GM12878 (cell line): Measurements from ENCODE around the gene PROM1. TPM values are rescaled to one million over a fixed set of nuclear protein-coding genes. Genes with fewer than 3 reads are reported as not detected.

Experiments used
- ATAC-seq: fragments of 200-7000 bp; cut with Tn5 transposase; 3 replicates; pipeline ENCODE4 v1.9.1; 2020; ENCODE audit warnings: mild to moderate bottlenecking, moderate library complexity
- BruUV-seq: library from RNA; stranded (reverse); fragments of 400-500 nt; replicated peaks from 2 replicates; lab custom pipeline; 2021; lab: Mats Ljungman, UMichigan
- CTCF ChIA-PET: fragments of 300-600 bp; sonication (Branson Sonifier 250); formaldehyde crosslinking; extraction: SDS; loops from one replicate; lab custom pipeline; 2021; ENCODE audit warnings: inconsistent platforms; lab: Yijun Ruan, JAX
- POLR2A ChIA-PET: fragments of 350-600 bp; formaldehyde crosslinking; extraction: SDS; loops from one replicate; lab custom pipeline; 2021; ENCODE audit warnings: inconsistent platforms; lab: Charles Lee
- RAD21 ChIA-PET: fragments of 300-600 bp; sonication (Branson Sonifier 250); formaldehyde crosslinking; loops from one replicate; lab custom pipeline; 2023; ENCODE audit warnings: antibody characterized with exemption; ENCODE audit not compliant: unreplicated experiment; lab: Charles Lee
- SMC1A ChIA-PET: fragments of 300-600 bp; sonication (Branson Sonifier 250); formaldehyde crosslinking; loops from one replicate; lab custom pipeline; 2023; ENCODE audit not compliant: unreplicated experiment, uncharacterized antibody; lab: Charles Lee
- DNase-seq: peaks from one replicate; pipeline ENCODE4 v3.0.0-alpha.2; 2011; ENCODE audit warnings: low read depth, low spot score
- FAIRE-seq: peaks from 3 replicates; lab custom pipeline; 2011; peaks lifted over from hg19 to GRCh38; lab: Jason Lieb, UNC
- H2AFZ ChIP-seq: 2 replicates; pipeline ENCODE4 v1.6.0; 2011; ENCODE audit warnings: low read depth, low read length, control low read depth; ENCODE audit not compliant: control insufficient read depth
- H3K27ac ChIP-seq: 2 replicates; pipeline ENCODE4 v1.5.1; 2011; ENCODE audit warnings: control low read depth; ENCODE audit not compliant: control insufficient read depth, insufficient read depth
- H3K27me3 ChIP-seq, 2 experiments: replicated peaks in 1 of 2; 2 replicates each; pipeline versions ENCODE4 v1.6.0 to v1.6.1; 2011; ENCODE audit warnings: low read length in 1 of 2; ENCODE audit not compliant: control insufficient read depth in 2 of 2, insufficient read depth in 2 of 2
- H3K36me3 ChIP-seq, 2 experiments: 2 replicates each; pipeline ENCODE4 v1.5.1; 2011; ENCODE audit warnings: low read length in 1 of 2; ENCODE audit not compliant: control insufficient read depth in 2 of 2, insufficient read depth in 2 of 2
- H3K4me1 ChIP-seq: 2 replicates; pipeline ENCODE4 v1.6.1; 2011; ENCODE audit warnings: mild to moderate bottlenecking, low read length, moderate library complexity, mixed read lengths; ENCODE audit not compliant: control insufficient read depth, insufficient read depth
- H3K4me2 ChIP-seq: 2 replicates; pipeline ENCODE4 v1.6.0; 2011; ENCODE audit warnings: control low read depth; ENCODE audit not compliant: control insufficient read depth, insufficient read depth
- H3K4me3 ChIP-seq: fragments of 200-600 bp; sonication (generic); 2 replicates; pipeline ENCODE4 v1.5.1; 2016
- H3K79me2 ChIP-seq: 2 replicates; pipeline ENCODE4 v1.6.0; 2011; ENCODE audit warnings: low read length; ENCODE audit not compliant: control insufficient read depth, insufficient read depth
- H3K9ac ChIP-seq: 2 replicates; pipeline ENCODE4 v1.8.0; 2011; ENCODE audit warnings: low read length, control low read depth, mixed read lengths; ENCODE audit not compliant: control insufficient read depth, insufficient read depth
- H3K9me3 ChIP-seq: replicated peaks from 3 replicates; pipeline ENCODE4 v1.5.1; 2011; ENCODE audit warnings: mild to moderate bottlenecking, low read length; ENCODE audit not compliant: control insufficient read depth, insufficient read depth
- H4K20me1 ChIP-seq: 2 replicates; pipeline ENCODE4 v1.6.0; 2011; ENCODE audit not compliant: control insufficient read depth, insufficient read depth
- BACH1 ChIP-seq: fragments of 450-650 bp; IDR thresholded peaks from 2 replicates; pipeline ENCODE4 v1.6.1; 2017; ENCODE audit warnings: mild to moderate bottlenecking, borderline replicate concordance
- BHLHE40 ChIP-seq, 2 experiments: fragments of 450-650 bp in 1 of 2; IDR thresholded peaks; 2 replicates each; pipeline ENCODE4 v1.6.1; 2011 to 2017; ENCODE audit warnings: low read depth in 2 of 2, borderline replicate concordance in 1 of 2, improper control_type of control experiment in 1 of 2, low read length in 1 of 2, mild to moderate bottlenecking in 1 of 2
- CBX3 ChIP-seq: fragments of 200-600 bp; sonication (generic); IDR thresholded peaks from 2 replicates; pipeline ENCODE4 v1.6.1; 2016; ENCODE audit warnings: low read depth, borderline replicate concordance
- CREB1 ChIP-seq: IDR thresholded peaks from 2 replicates; pipeline ENCODE4 v1.6.1; 2012; ENCODE audit warnings: low read depth, mild to moderate bottlenecking, inconsistent platforms
- EED ChIP-seq: sonication (generic); IDR thresholded peaks from 2 replicates; pipeline ENCODE4 v1.6.1; 2016; ENCODE audit warnings: antibody characterized with exemption, low read depth
- GATAD2B ChIP-seq: fragments of 450-650 bp; conservative IDR thresholded peaks from 2 replicates; pipeline ENCODE4 v1.6.1; 2017; ENCODE audit warnings: low read depth, mild to moderate bottlenecking, moderate library complexity
- NFYB ChIP-seq: IDR thresholded peaks from 2 replicates; pipeline ENCODE4 v1.6.1; 2011; ENCODE audit warnings: low read depth, mild to moderate bottlenecking, low read length, improper control_type of control experiment, moderate library complexity; ENCODE audit not compliant: insufficient read depth
- PAX8 ChIP-seq: fragments of 450-650 bp; IDR thresholded peaks from 2 replicates; pipeline ENCODE4 v1.6.1; 2017; ENCODE audit warnings: mild to moderate bottlenecking, moderate library complexity
- RAD51 ChIP-seq: fragments of 450-650 bp; IDR thresholded peaks from 2 replicates; pipeline ENCODE4 v1.6.1; 2016; ENCODE audit warnings: moderate library complexity, mild to moderate bottlenecking, inconsistent platforms
- RBBP5 ChIP-seq: fragments of 200-600 bp; sonication (generic); conservative IDR thresholded peaks from 2 replicates; pipeline ENCODE4 v1.6.1; 2016
- SMARCA5 ChIP-seq: fragments of 450-650 bp; IDR thresholded peaks from 2 replicates; pipeline ENCODE4 v1.6.1; 2017; ENCODE audit warnings: mild to moderate bottlenecking
- TBL1XR1 ChIP-seq: IDR thresholded peaks from 2 replicates; pipeline ENCODE4 v1.6.1; 2012; ENCODE audit warnings: low read depth, low read length, improper control_type of control experiment
- ZNF207 ChIP-seq: fragments of 450-650 bp; IDR thresholded peaks from 2 replicates; pipeline ENCODE4 v1.6.1; 2014; ENCODE audit warnings: antibody characterized with exemption, mild to moderate bottlenecking, borderline replicate concordance
- WGBS: methylation state at CpG from one replicate; pipeline ENCODE4 v1.1.6; 2016; ENCODE audit warnings: low lambda C conversion rate; ENCODE audit not compliant: insufficient replicate concordance, insufficient coverage; ENCODE audit errors: missing lambda C conversion rate; 5-methylcytosine and 5-hydroxymethylcytosine counted together
- in situ Hi-C: fragments of 300-500 bp; cut with MboI; formaldehyde crosslinking; loops from 9 replicates; pipeline ENCODE4 v1.14.3; 2018; ENCODE audit warnings: mixed read lengths
- intact Hi-C: fragments of 100-400 bp; cut with micrococcal nuclease; formaldehyde crosslinking; loops from one replicate; pipeline ENCODE4 v1.14.2; 2022; ENCODE audit not compliant: unreplicated experiment
- polyA plus RNA-seq, 11 experiments: library from polyadenylated mRNA; depleted of rRNA in 4 of 11; unstranded in 6 of 11; stranded (reverse) in 5 of 11; fragments of >200 nt; fragmentation: Nextera tagmentation in 4 of 11; fragmentation: Illumina TruSeq in 1 of 11; extraction: Ambion mirVana in 4 of 11; extraction: Trizol in 1 of 11; gene quantifications; 1 replicate in 1 of 11; 2 replicates in 10 of 11; pipeline versions ENCODE4 v1.2.1 to v1.2.3, GENCODE V29; 2011 to 2016; ENCODE audit warnings: inconsistent platforms in 2 of 11, missing spikeins in 2 of 11, low read depth in 1 of 11
- total RNA-seq, 4 experiments: library from RNA; depleted of rRNA in 3 of 4; stranded (reverse); fragments of >200 nt in 3 of 4; fragmentation: Illumina TruSeq in 1 of 4; extraction: Trizol in 1 of 4; gene quantifications; 2 replicates each; pipeline versions ENCODE4 v1.2.1 to v1.2.3, GENCODE V29; 2013 to 2021
- TF ChIP-seq, protein P1 (sequence below): IDR thresholded peaks from 2 replicates; pipeline ENCODE4 v1.6.1; 2011; ENCODE audit warnings: low read depth, mild to moderate bottlenecking, low read length, moderate library complexity, borderline replicate concordance; ENCODE audit errors: extremely low read depth
- TF ChIP-seq, protein P2 (sequence below): fragments of 450-650 bp; formaldehyde crosslinking; IDR thresholded peaks from 2 replicates; pipeline ENCODE4 v1.5.0; 2022; ENCODE audit warnings: mild to moderate bottlenecking, missing genetic modification characterization

The PROM1 gene
- total and polyA plus RNA-seq, 10 of the 15 experiments (the other 5 are each of a cell fraction or from before 2014, with no cell fraction given) = 0.08 to 0.31 (median 0.18) TPM; not detected in 7

DNA sequence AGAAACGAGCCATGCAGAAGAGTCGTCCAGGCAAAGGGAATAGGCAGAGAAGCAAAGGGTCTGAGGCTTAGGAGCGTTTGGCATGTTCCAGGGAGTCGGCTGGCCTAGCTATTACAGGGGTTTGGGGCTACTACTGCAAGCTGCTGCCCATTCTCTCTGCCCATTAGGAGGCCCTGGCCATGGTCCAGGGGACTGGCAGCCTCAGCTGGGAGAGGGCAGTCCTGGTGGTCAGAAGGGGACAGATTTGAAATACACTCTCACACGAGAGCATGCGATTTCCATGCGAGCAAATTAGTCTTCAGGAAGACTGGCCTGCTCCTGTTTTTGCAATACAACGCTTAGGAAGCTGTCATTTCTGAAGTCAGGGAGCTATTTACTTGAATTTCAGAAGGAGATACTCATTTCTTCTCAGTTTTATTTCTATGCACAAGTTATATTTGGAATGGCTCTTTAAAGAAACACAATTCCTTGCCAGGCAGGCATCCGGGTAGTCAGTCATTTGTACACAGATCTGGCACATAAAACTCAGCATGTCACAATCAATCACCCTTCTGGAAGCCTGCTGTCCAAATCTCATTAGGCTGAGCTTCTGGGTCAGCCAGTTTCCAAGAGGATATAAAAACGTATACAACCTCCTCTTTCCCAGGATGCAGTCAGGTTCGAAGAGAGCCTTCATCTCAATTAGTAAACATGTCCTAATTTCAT, 27.0 kb downstream of the PROM1 start:
- ChIA-PET POLR2A (no interaction called here), SMC1A (no interaction called here), CTCF (interaction anchor here (1.3 kb wide), 1 partner anchor 9 kb away, joined by 3 read pairs; no protein-coding TSS in a partner anchor), RAD21 (no interaction called here)
- no peaks in the 10 kb centered on the region for H3K79me2 ChIP-seq
- H3K36me3 ChIP-seq = no peaks in the 10 kb centered on the region
- no peaks in the 10 kb centered on the region for H4K20me1 ChIP-seq
- TF ChIP-seq ZNF207 (no peak), SMARCA5 (no peak), BHLHE40 (IDR thresholded peaks at IDR 0.05; ENCODE audit: borderline replicate concordance in 1 of 2, low read depth in 2 of 2, low read length in 1 of 2) (no peak), PAX8 (no peak), TBL1XR1 (no peak)
- TF ChIP-seq, protein P1, sequence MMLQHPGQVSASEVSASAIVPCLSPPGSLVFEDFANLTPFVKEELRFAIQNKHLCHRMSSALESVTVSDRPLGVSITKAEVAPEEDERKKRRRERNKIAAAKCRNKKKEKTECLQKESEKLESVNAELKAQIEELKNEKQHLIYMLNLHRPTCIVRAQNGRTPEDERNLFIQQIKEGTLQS = no peak
- no peaks in the 10 kb centered on the region for H3K9me3 ChIP-seq
- intact Hi-C loops (no loop called here), in situ Hi-C loops (no loop called here)
- ATAC-seq (no peak), FAIRE-seq (no peak), DNase-seq (no peak)
- no TSS peak for BruUV-seq
- H3K9ac ChIP-seq = no peak overlapping the region
- H3K4me3 ChIP-seq = no peak overlapping the region
- H3K27ac ChIP-seq = no peak overlapping the region
- H2AFZ ChIP-seq = no peak overlapping the region
- no peaks in the 10 kb centered on the region; a peak in 2 of 4 replicates for H3K27me3 ChIP-seq
- no peaks in the 10 kb centered on the region for H3K4me1 ChIP-seq
- 13% methylated on average over 11 of the region's 11 CpGs for WGBS
- no peak overlapping the region for H3K4me2 ChIP-seq

DNA sequence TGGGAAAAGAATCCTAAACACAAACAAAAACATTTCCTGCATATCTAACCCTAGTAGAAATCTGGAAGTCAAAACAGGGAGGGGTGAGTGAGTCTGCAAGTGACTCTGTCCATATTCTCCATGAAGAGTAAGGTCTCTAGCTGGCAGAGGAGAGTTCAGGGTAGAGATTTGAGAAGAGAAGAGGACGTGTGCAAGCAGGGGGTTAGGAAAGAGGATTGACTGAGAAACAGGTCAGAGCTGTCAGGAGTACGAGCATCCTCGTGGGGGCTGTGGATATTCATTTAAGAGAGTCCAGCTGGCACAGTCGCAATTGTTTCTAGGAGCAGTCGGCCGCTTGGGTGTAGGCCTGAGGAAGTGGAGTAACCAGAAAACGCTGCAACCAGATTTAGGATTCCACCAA, 27.9 kb downstream of the PROM1 start:
- CTCF ChIA-PET = no interaction called here
- TF ChIP-seq RAD51 (no peak), CBX3 (no peak), EED (no peak), RBBP5 (no peak), BACH1 (no peak), NFYB (no peak), CREB1 (no peak), GATAD2B (no peak)
- TF ChIP-seq, protein P2, sequence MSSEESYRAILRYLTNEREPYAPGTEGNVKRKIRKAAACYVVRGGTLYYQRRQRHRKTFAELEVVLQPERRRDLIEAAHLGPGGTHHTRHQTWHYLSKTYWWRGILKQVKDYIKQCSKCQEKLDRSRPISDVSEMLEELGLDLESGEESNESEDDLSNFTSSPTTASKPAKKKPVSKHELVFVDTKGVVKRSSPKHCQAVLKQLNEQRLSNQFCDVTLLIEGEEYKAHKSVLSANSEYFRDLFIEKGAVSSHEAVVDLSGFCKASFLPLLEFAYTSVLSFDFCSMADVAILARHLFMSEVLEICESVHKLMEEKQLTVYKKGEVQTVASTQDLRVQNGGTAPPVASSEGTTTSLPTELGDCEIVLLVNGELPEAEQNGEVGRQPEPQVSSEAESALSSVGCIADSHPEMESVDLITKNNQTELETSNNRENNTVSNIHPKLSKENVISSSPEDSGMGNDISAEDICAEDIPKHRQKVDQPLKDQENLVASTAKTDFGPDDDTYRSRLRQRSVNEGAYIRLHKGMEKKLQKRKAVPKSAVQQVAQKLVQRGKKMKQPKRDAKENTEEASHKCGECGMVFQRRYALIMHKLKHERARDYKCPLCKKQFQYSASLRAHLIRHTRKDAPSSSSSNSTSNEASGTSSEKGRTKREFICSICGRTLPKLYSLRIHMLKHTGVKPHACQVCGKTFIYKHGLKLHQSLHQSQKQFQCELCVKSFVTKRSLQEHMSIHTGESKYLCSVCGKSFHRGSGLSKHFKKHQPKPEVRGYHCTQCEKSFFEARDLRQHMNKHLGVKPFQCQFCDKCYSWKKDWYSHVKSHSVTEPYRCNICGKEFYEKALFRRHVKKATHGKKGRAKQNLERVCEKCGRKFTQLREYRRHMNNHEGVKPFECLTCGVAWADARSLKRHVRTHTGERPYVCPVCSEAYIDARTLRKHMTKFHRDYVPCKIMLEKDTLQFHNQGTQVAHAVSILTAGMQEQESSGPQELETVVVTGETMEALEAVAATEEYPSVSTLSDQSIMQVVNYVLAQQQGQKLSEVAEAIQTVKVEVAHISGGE (CRISPR knock-in tag) = no peak

More for the DNA sequence above, 27.9 kb downstream of the PROM1 start:
- 10% methylated on average over 7 of the region's 7 CpGs for WGBS
- H3K4me2 ChIP-seq = no peak overlapping the region
- no peaks in the 10 kb centered on the region for H3K9me3 ChIP-seq
- no peak overlapping the region for H3K9ac ChIP-seq
- intact Hi-C loops (no loop called here), in situ Hi-C loops (no loop called here)
- no peaks in the 10 kb centered on the region for H3K79me2 ChIP-seq
- H3K27me3 ChIP-seq = no peaks in the 10 kb centered on the region; a peak in 3 of 4 replicates
- no TSS peak for BruUV-seq
- no peaks in the 10 kb centered on the region for H3K4me1 ChIP-seq
- no peaks in the 10 kb centered on the region for H4K20me1 ChIP-seq
- no peak overlapping the region for H2AFZ ChIP-seq
- POLR2A ChIA-PET = no interaction called here
- RAD21 ChIA-PET = no interaction called here
- H3K27ac ChIP-seq = no peak overlapping the region
- no peak for DNase-seq
- no peak for FAIRE-seq
- no peak overlapping the region for H3K4me3 ChIP-seq
- no peaks in the 10 kb centered on the region for H3K36me3 ChIP-seq
- no peak for ATAC-seq
- SMC1A ChIA-PET = no interaction called here
